HepG2 (cell line): ENCODE measurements around the gene SLC35B4. TPM values are rescaled to one million over a fixed set of nuclear protein-coding genes. Genes with fewer than 3 reads are reported as not detected.
A peak's percentile ranks its signal among the peaks of the same experiment; 100 is the strongest.

ENCODE experiments used
- ATM ChIP-seq: fragments of 450-650 bp; IDR thresholded peaks from 2 replicates; pipeline ENCODE4 v1.7.1; 2017; ENCODE audit warnings: mild to moderate bottlenecking, borderline replicate concordance
- FOXO1 ChIP-seq: sonication (generic); formaldehyde crosslinking; IDR thresholded peaks from 2 replicates; pipeline ENCODE4 v1.4.0; 2020; ENCODE audit warnings: missing genetic modification reagents
- HMG20B ChIP-seq: conservative IDR thresholded peaks from 2 replicates; pipeline ENCODE4 v1.6.1; 2016; ENCODE audit warnings: missing genetic modification reagents, missing compliant biosample characterization
- PLRG1 ChIP-seq: fragments of 450-650 bp; conservative IDR thresholded peaks from 2 replicates; pipeline ENCODE4 v1.6.1; 2016
- RFXAP ChIP-seq: sonication (generic); formaldehyde crosslinking; IDR thresholded peaks from 2 replicates; pipeline ENCODE4 v1.4.0; 2020; ENCODE audit warnings: missing genetic modification reagents, borderline replicate concordance
- SSRP1 ChIP-seq: IDR thresholded peaks from 2 replicates; pipeline ENCODE4 v1.6.1; 2016; ENCODE audit warnings: control low read depth
- STAG1 ChIP-seq: sonication (generic); formaldehyde crosslinking; IDR thresholded peaks from 2 replicates; pipeline ENCODE4 v1.4.0; 2020; ENCODE audit warnings: missing genetic modification reagents
- YY1 ChIP-seq: IDR thresholded peaks from 2 replicates; pipeline ENCODE4 v1.6.1; 2011; ENCODE audit warnings: low read length, low read depth, moderate library complexity, mild to moderate bottlenecking; ENCODE audit not compliant: insufficient read depth, insufficient replicate concordance
- ZKSCAN8 ChIP-seq: IDR thresholded peaks from 2 replicates; pipeline ENCODE4 v1.6.1; 2016; ENCODE audit warnings: borderline replicate concordance, missing genetic modification reagents, missing compliant biosample characterization
- ZNF317 ChIP-seq: sonication (generic); formaldehyde crosslinking; IDR thresholded peaks from 2 replicates; pipeline ENCODE4 v1.5.0; 2020; ENCODE audit warnings: mild to moderate bottlenecking, missing genetic modification reagents
- ZNF432 ChIP-seq: sonication (generic); formaldehyde crosslinking; IDR thresholded peaks from 2 replicates; pipeline ENCODE4 v1.5.0; 2020; ENCODE audit warnings: missing genetic modification reagents, mild to moderate bottlenecking, borderline replicate concordance
- ZNF451 ChIP-seq: sonication (generic); formaldehyde crosslinking; IDR thresholded peaks from 2 replicates; pipeline ENCODE4 v1.5.0; 2020; ENCODE audit warnings: mild to moderate bottlenecking, missing genetic modification reagents
- ZNF547 ChIP-seq: sonication (generic); formaldehyde crosslinking; IDR thresholded peaks from 2 replicates; pipeline ENCODE4 v1.5.1; 2020; ENCODE audit warnings: mild to moderate bottlenecking, missing genetic modification reagents
- ZNF598 ChIP-seq: sonication (generic); formaldehyde crosslinking; IDR thresholded peaks from 2 replicates; pipeline ENCODE4 v1.5.1; 2020; ENCODE audit warnings: mild to moderate bottlenecking, missing genetic modification reagents, borderline replicate concordance
- ZSCAN31 ChIP-seq: sonication (generic); formaldehyde crosslinking; IDR thresholded peaks from 2 replicates; pipeline ENCODE4 v1.5.0; 2020; ENCODE audit warnings: low read depth, mild to moderate bottlenecking, missing genetic modification reagents
- polyA plus RNA-seq, 8 experiments: library from polyadenylated mRNA; depleted of rRNA in 3 of 8; stranded (reverse) in 7 of 8; unstranded in 1 of 8; fragments of >200 nt; fragmentation: Illumina TruSeq in 4 of 8; extraction: Trizol in 4 of 8; gene quantifications; 2 replicates each; pipeline versions ENCODE4 v1.2.1 to v1.2.3, GENCODE V29; 2011 to 2016; ENCODE audit warnings: low read depth in 4 of 8, missing spikeins in 1 of 8, mixed read lengths in 1 of 8; ENCODE audit not compliant: insufficient read depth in 1 of 8
- total RNA-seq, 5 experiments: library from RNA; depleted of rRNA; stranded (reverse); fragments of >200 nt; fragmentation: Illumina TruSeq; extraction: Trizol; gene quantifications; 2 replicates each; pipeline ENCODE4 v1.2.3, GENCODE V29; 2016; ENCODE audit warnings: low read depth in 1 of 5
- TF ChIP-seq, protein P1 (sequence below): sonication (generic); formaldehyde crosslinking; IDR thresholded peaks from 2 replicates; pipeline ENCODE4 v1.8.0; 2022; ENCODE audit warnings: mild to moderate bottlenecking, missing genetic modification reagents, moderate library complexity
- TF ChIP-seq, protein P2 (sequence below): sonication (generic); formaldehyde crosslinking; IDR thresholded peaks from 2 replicates; pipeline ENCODE4; 2020; ENCODE audit warnings: missing genetic modification reagents, mild to moderate bottlenecking, borderline replicate concordance
- TF ChIP-seq, protein P3 (sequence below): sonication (generic); formaldehyde crosslinking; IDR thresholded peaks from 2 replicates; pipeline ENCODE4 v1.5.1; 2020; ENCODE audit warnings: missing genetic modification reagents, mild to moderate bottlenecking, borderline replicate concordance
- TF ChIP-seq, protein P4 (sequence below): sonication (generic); formaldehyde crosslinking; IDR thresholded peaks from 2 replicates; pipeline ENCODE4 v1.4.0; 2020; ENCODE audit warnings: missing genetic modification reagents, mild to moderate bottlenecking, borderline replicate concordance
- TF ChIP-seq, protein P5 (sequence below): sonication (generic); formaldehyde crosslinking; IDR thresholded peaks from 2 replicates; pipeline ENCODE4 v1.4.0; 2020; ENCODE audit warnings: missing genetic modification reagents

Gene SLC35B4
- total and polyA plus RNA-seq, 2 of the 13 experiments (the other 11 are each of a cell fraction or from before 2014, with no cell fraction given) = 17.1 to 17.8 TPM

DNA sequence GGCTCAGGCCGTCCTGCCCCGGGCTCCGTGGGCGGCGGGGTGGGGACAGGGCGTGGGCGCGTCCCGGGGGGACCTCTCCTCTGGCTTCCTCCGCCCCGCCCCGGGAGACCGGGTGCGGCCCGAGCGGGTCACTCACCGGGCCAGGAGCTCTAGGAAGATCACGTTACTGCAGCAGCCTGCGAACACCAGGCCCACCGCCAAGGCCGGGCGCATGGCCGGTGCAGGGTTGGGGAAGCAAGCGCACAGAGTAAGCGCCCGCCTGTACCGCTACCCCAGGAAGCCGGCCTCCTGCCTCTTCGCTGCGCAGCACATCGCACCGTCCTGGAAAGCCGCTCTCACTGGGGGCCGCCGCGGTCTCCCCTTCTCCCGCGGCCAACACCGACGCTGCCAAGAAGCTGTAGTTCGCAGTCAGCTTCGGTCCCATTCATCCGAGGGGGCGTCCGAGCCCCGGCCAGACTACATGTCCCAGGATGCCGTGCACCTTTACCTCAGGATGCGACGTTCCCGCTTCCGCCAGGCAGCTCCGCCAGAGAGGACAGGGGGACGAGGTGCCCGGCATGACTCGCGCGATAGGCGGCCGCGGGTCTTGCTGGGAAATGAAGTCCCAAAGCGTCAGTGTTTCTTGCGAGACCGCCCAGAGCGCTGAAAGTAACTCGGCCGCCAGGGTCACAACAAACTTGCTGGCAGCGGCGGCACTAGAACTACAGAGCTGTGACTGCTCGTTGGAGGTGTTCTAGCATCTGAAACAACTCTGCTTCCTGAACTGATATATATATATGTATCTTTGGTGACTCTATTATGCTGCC lies at the start of gene SLC35B4 (continued):
- TF ChIP-seq STAG1 (CRISPR knock-in tag) (no peak), ZSCAN31 (CRISPR knock-in tag) (peak; percentile 19; the same call in 1 of the 2 replicates), ZNF432 (no peak), PLRG1 (no peak), FOXO1 (CRISPR knock-in tag) (no peak), HMG20B (CRISPR knock-in tag) (no peak), ZNF451 (CRISPR knock-in tag) (no peak), ATM (no peak), ZNF598 (CRISPR knock-in tag) (peak; percentile 77; the same call in 1 of the 2 replicates), YY1 (peak; percentile 80), RFXAP (CRISPR knock-in tag) (no peak; the same call in 1 of the 2 replicates), ZNF547 (CRISPR knock-in tag) (peak; percentile 86; the same call in 1 of the 2 replicates), SSRP1 (CRISPR knock-in tag) (no peak), ZNF317 (CRISPR knock-in tag) (no peak), ZKSCAN8 (no peak; the same call in 1 of the 2 replicates)
- TF ChIP-seq, protein P1, sequence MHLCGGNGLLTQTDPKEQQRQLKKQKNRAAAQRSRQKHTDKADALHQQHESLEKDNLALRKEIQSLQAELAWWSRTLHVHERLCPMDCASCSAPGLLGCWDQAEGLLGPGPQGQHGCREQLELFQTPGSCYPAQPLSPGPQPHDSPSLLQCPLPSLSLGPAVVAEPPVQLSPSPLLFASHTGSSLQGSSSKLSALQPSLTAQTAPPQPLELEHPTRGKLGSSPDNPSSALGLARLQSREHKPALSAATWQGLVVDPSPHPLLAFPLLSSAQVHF = no peak
- TF ChIP-seq, protein P2, sequence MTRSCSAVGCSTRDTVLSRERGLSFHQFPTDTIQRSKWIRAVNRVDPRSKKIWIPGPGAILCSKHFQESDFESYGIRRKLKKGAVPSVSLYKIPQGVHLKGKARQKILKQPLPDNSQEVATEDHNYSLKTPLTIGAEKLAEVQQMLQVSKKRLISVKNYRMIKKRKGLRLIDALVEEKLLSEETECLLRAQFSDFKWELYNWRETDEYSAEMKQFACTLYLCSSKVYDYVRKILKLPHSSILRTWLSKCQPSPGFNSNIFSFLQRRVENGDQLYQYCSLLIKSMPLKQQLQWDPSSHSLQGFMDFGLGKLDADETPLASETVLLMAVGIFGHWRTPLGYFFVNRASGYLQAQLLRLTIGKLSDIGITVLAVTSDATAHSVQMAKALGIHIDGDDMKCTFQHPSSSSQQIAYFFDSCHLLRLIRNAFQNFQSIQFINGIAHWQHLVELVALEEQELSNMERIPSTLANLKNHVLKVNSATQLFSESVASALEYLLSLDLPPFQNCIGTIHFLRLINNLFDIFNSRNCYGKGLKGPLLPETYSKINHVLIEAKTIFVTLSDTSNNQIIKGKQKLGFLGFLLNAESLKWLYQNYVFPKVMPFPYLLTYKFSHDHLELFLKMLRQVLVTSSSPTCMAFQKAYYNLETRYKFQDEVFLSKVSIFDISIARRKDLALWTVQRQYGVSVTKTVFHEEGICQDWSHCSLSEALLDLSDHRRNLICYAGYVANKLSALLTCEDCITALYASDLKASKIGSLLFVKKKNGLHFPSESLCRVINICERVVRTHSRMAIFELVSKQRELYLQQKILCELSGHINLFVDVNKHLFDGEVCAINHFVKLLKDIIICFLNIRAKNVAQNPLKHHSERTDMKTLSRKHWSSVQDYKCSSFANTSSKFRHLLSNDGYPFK (CRISPR knock-in tag) = peak; percentile 78; the same call in 1 of the 2 replicates
- TF ChIP-seq, protein P3, sequence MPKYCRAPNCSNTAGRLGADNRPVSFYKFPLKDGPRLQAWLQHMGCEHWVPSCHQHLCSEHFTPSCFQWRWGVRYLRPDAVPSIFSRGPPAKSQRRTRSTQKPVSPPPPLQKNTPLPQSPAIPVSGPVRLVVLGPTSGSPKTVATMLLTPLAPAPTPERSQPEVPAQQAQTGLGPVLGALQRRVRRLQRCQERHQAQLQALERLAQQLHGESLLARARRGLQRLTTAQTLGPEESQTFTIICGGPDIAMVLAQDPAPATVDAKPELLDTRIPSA = no peak
- TF ChIP-seq, protein P4, sequence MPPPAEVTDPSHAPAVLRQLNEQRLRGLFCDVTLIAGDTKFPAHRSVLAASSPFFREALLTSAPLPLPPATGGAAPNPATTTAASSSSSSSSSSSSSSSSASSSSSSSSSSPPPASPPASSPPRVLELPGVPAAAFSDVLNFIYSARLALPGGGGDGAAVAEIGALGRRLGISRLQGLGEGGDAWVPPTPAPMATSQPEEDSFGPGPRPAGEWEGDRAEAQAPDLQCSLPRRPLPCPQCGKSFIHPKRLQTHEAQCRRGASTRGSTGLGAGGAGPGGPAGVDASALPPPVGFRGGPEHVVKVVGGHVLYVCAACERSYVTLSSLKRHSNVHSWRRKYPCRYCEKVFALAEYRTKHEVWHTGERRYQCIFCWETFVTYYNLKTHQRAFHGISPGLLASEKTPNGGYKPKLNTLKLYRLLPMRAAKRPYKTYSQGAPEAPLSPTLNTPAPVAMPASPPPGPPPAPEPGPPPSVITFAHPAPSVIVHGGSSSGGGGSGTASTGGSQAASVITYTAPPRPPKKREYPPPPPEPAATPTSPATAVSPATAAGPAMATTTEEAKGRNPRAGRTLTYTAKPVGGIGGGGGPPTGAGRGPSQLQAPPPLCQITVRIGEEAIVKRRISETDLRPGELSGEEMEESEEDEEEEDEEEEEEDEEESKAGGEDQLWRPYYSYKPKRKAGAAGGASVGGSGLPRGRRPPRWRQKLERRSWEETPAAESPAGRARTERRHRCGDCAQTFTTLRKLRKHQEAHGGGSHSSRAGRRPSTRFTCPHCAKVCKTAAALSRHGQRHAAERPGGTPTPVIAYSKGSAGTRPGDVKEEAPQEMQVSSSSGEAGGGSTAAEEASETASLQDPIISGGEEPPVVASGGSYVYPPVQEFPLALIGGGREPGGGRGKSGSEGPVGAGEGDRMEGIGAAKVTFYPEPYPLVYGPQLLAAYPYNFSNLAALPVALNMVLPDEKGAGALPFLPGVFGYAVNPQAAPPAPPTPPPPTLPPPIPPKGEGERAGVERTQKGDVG (CRISPR knock-in tag) = peak; percentile 17; the same call in 1 of the 2 replicates
- TF ChIP-seq, protein P5, sequence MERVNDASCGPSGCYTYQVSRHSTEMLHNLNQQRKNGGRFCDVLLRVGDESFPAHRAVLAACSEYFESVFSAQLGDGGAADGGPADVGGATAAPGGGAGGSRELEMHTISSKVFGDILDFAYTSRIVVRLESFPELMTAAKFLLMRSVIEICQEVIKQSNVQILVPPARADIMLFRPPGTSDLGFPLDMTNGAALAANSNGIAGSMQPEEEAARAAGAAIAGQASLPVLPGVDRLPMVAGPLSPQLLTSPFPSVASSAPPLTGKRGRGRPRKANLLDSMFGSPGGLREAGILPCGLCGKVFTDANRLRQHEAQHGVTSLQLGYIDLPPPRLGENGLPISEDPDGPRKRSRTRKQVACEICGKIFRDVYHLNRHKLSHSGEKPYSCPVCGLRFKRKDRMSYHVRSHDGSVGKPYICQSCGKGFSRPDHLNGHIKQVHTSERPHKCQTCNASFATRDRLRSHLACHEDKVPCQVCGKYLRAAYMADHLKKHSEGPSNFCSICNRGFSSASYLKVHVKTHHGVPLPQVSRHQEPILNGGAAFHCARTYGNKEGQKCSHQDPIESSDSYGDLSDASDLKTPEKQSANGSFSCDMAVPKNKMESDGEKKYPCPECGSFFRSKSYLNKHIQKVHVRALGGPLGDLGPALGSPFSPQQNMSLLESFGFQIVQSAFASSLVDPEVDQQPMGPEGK (CRISPR knock-in tag) = peak; percentile 89
